Natural killer cell (primary cell): ENCODE results near the gene TSR2. TPM values are rescaled to one million over a fixed set of nuclear protein-coding genes. Genes with fewer than 3 reads are reported as not detected.
"Not testable (repeated sequence)": the region's sequence is repeated elsewhere in the genome, so short reads cannot be mapped to it uniquely, and the experiment has no call there.

Source experiments
- ATAC-seq, 3 donors: fragments of 150-1000 bp in 2 of 3; fragments of 200-7000 bp in 1 of 3; cut with Tn5 transposase; 1 replicate in 1 of 3; 2 replicates in 2 of 3; pipeline ENCODE4 v1.10.0; 2021; ENCODE audit warnings: mild to moderate bottlenecking in 2 of 3, moderate library complexity in 2 of 3
- DNase-seq, 2 donors: peaks; one replicate each; pipeline versions ENCODE4 v3.0.0 to v3.0.0-alpha.2; 2013 to 2021; ENCODE audit warnings: mixed read lengths in 1 of 2
- H3K27ac ChIP-seq: one replicate; pipeline ENCODE4 v1.5.1; 2013; ENCODE audit warnings: mild to moderate bottlenecking, low read length
- H3K27me3 ChIP-seq: one replicate; pipeline ENCODE4 v1.6.1; 2013; ENCODE audit warnings: low read length; ENCODE audit not compliant: control insufficient read depth, insufficient read depth
- H3K36me3 ChIP-seq: one replicate; pipeline ENCODE4 v1.6.1; 2013; ENCODE audit warnings: low read length; ENCODE audit not compliant: control insufficient read depth, insufficient read depth
- H3K4me1 ChIP-seq: one replicate; pipeline ENCODE4 v1.6.1; 2013; ENCODE audit warnings: low read length; ENCODE audit not compliant: control insufficient read depth, insufficient read depth
- H3K4me3 ChIP-seq: one replicate; pipeline ENCODE4 v1.5.1; 2013; ENCODE audit warnings: low read length
- H3K9me3 ChIP-seq: one replicate; pipeline ENCODE4 v1.6.1; 2013; ENCODE audit warnings: low read length; ENCODE audit not compliant: control insufficient read depth, insufficient read depth
- H3K27ac Mint-ChIP-seq, 2 donors: one replicate each; pipeline ENCODE4 v1.8.0; 2022; ENCODE audit warnings: mild to moderate bottlenecking in 2 of 2, mixed read lengths in 2 of 2, moderate library complexity in 1 of 2
- H3K27me3 Mint-ChIP-seq, 2 donors: one replicate each; pipeline ENCODE4 v1.8.0; 2022; ENCODE audit warnings: low read depth in 2 of 2, mixed read lengths in 2 of 2
- H3K36me3 Mint-ChIP-seq: one replicate; pipeline ENCODE4 v1.8.0; 2022; ENCODE audit warnings: mixed read lengths
- H3K4me1 Mint-ChIP-seq, 2 donors: one replicate each; pipeline ENCODE4 v1.8.0; 2022; ENCODE audit warnings: mixed read lengths in 2 of 2
- H3K4me3 Mint-ChIP-seq: one replicate; pipeline ENCODE4 v1.8.0; 2022; ENCODE audit warnings: mild to moderate bottlenecking, moderate library complexity, mixed read lengths
- H3K9me3 Mint-ChIP-seq, 2 donors: one replicate each; pipeline ENCODE4 v1.8.0; 2022; ENCODE audit warnings: mixed read lengths in 2 of 2
- WGBS: methylation state at CpG from one replicate; pipeline ENCODE4 v1.1.7; 2013; ENCODE audit warnings: missing lambda C conversion rate; ENCODE audit not compliant: insufficient coverage; 5-methylcytosine and 5-hydroxymethylcytosine counted together
- intact Hi-C: fragments of 100-400 bp; cut with micrococcal nuclease; formaldehyde crosslinking; loops from one replicate; pipeline ENCODE4 v1.14.2; 2022
- total RNA-seq, 4 donors: library from RNA; stranded (reverse); fragments of 120-200 nt in 1 of 4; gene quantifications; one replicate each; pipeline versions ENCODE4 v1.2.3 to v1.2.4, GENCODE V29; 2013 to 2022
- TF ChIP-seq, protein P1 (sequence below): fragments of 200-600 bp; IDR thresholded peaks from one replicate; pipeline ENCODE4 v1.8.0; 2022; ENCODE audit warnings: antibody characterized with exemption

TSR2 gene
- total RNA-seq, 3 donors from 2014 or later (not counting 1 experiment from before 2014, with no cell fraction given), result 39.0 to 40.4 (median 40.0) TPM

DNA sequence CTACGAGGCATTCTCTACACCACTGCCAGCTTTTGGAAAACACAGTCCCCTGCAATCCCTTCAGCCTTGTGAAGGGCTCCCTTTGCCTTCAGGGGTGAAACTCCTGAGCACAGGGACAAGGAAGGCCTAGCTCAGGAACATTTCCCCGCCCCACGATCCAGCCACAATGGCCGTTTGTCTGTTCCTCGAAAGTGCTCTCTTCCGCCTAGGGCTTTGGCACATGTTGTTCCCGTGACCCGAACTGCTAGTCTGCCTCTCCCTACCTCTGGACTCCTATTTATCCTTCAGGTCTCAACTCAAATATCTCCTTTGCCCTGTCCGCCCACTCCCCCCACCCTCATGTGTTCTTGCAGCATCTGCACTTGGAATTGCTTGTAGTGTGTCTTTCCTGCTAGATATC lies 43.7 kb downstream of the TSR2 start:
- Histone ChIP-seq H3K27me3 (no peaks in the 10 kb centered on the region), H3K4me3 (no peak overlapping the region), H3K9me3 (no peaks in the 10 kb centered on the region), H3K27ac (no peak overlapping the region), H3K4me1 (no peaks in the 10 kb centered on the region), H3K36me3 (no peaks in the 10 kb centered on the region)
- DNase-seq (no peak), ATAC-seq (no peak)
- H3K9me3 Mint-ChIP-seq, result no peaks in the 10 kb centered on the region
- H3K4me3 Mint-ChIP-seq, result no peak overlapping the region
- TF ChIP-seq, protein P1, sequence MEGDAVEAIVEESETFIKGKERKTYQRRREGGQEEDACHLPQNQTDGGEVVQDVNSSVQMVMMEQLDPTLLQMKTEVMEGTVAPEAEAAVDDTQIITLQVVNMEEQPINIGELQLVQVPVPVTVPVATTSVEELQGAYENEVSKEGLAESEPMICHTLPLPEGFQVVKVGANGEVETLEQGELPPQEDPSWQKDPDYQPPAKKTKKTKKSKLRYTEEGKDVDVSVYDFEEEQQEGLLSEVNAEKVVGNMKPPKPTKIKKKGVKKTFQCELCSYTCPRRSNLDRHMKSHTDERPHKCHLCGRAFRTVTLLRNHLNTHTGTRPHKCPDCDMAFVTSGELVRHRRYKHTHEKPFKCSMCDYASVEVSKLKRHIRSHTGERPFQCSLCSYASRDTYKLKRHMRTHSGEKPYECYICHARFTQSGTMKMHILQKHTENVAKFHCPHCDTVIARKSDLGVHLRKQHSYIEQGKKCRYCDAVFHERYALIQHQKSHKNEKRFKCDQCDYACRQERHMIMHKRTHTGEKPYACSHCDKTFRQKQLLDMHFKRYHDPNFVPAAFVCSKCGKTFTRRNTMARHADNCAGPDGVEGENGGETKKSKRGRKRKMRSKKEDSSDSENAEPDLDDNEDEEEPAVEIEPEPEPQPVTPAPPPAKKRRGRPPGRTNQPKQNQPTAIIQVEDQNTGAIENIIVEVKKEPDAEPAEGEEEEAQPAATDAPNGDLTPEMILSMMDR, result no peak
- no peaks in the 10 kb centered on the region for H3K36me3 Mint-ChIP-seq
- H3K27me3 Mint-ChIP-seq, result peaks cover 7 to 10% of the 10 kb centered on the region in 2 donors
- 96% methylated on average over 8 of the region's 9 CpGs for WGBS
- no peak overlapping the region for H3K27ac Mint-ChIP-seq
- intact Hi-C loops, result no loop called here
- H3K4me1 Mint-ChIP-seq, result no peaks in the 10 kb centered on the region

DNA sequence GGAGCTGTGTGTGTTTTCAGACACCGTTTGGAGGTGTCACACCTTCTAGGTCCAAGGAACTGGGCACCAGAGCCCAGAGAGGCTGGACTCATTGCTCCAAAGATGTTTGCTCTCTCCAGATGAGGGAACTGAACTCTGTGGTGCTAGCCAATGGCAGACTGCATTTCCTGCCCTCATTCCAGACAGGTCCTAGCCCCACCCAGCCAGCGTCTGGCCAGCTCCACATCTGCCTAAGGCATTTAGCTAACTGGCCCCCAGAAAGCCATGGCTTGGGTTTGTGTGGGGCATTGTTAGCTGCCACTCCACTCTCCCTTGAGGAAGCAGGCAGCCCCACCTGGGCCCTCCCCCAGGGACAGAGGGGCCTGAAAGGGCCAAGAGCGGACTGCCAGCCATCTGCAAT lies 44.5 kb downstream of the TSR2 start:
- H3K27me3 Mint-ChIP-seq, result peaks cover 7 to 10% of the 10 kb centered on the region in 2 donors
- H3K36me3 Mint-ChIP-seq, result no peaks in the 10 kb centered on the region
- TF ChIP-seq, protein P1, result no peak
- H3K27ac ChIP-seq, result no peak overlapping the region
- no peaks in the 10 kb centered on the region for H3K9me3 ChIP-seq
- H3K4me3 Mint-ChIP-seq, result no peak overlapping the region
- no peak overlapping the region for H3K27ac Mint-ChIP-seq
- H3K4me1 Mint-ChIP-seq, result no peaks in the 10 kb centered on the region
- H3K36me3 ChIP-seq, result no peaks in the 10 kb centered on the region
- H3K9me3 Mint-ChIP-seq, result no peaks in the 10 kb centered on the region
- no peak for ATAC-seq
- DNase-seq, result no peak
- H3K4me1 ChIP-seq, result no peaks in the 10 kb centered on the region
- H3K4me3 ChIP-seq, result no peak overlapping the region
- intact Hi-C loops, result no loop called here
- WGBS, result 64% methylated on average over 3 of the region's 3 CpGs
- no peaks in the 10 kb centered on the region for H3K27me3 ChIP-seq

DNA sequence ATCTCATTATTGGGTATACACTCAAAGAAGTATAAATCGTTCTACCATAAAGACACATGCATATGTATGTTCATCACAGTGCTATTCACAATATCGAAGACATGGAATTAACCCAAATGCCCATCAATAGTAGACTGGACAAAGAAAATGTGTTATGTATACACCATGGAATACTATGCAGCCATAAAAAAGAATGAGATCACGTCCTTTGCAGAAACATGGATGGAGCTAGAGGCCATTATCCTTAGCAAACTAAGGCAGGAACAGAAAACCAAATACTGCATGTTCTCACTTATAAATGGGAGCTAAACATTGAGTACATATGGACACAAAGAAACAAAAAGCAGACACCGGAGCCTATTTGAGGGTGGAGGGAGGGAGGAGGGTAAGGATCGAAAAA lies 49.6 kb downstream of the TSR2 start:
- H3K4me1 ChIP-seq, H3K27ac Mint-ChIP-seq, H3K4me3 Mint-ChIP-seq, ATAC-seq, H3K4me1 Mint-ChIP-seq, DNase-seq, H3K27ac ChIP-seq, H3K4me3 ChIP-seq, H3K9me3 Mint-ChIP-seq, H3K36me3 Mint-ChIP-seq, H3K9me3 ChIP-seq, H3K27me3 ChIP-seq, intact Hi-C loops, H3K36me3 ChIP-seq: not testable (repeated sequence)
- WGBS, result 100% methylated on average over 1 of the region's 5 CpGs
- H3K27me3 Mint-ChIP-seq, result peaks cover 16 to 18% of the 10 kb centered on the region in 2 donors

DNA sequence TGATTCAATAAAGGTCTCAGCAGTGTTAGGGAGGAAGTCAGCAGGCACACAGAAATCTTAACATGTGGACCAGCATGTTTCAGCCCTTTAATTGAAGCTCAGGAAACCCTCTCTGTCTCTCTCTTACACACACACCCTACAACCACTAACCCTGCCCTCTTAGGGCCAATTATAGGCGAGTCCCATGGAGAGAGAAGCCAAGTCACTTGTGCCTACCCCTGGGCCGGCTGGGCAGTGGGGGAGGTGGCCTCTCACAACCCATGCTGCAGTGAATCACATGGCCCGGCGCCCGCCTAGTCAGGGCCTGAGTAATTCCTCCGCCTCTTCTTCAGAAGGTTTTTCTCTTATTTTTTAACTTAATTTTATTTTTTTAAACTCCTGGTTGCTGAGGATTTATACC lies 52.1 kb downstream of the TSR2 start:
- Histone ChIP-seq H3K9me3 (no peaks in the 10 kb centered on the region), H3K4me1 (peaks cover 4% of the 10 kb centered on the region), H3K36me3 (no peaks in the 10 kb centered on the region), H3K4me3 (no peak overlapping the region), H3K27me3 (peaks cover 6% of the 10 kb centered on the region), H3K27ac (no peak overlapping the region)
- intact Hi-C loops, result no loop called here
- 62% methylated on average over 2 of the region's 6 CpGs for WGBS
- Mint-ChIP-seq H3K9me3 (no peaks in the 10 kb centered on the region), H3K36me3 (no peaks in the 10 kb centered on the region), H3K4me1 (peaks cover 6 to 10% of the 10 kb centered on the region in 2 donors), H3K27ac (no peak overlapping the region), H3K27me3 (peaks cover 29% of the 10 kb centered on the region in 2 donors), H3K4me3 (no peak overlapping the region)
- ATAC-seq, result no peak
- DNase-seq, result no peak
- TF ChIP-seq, protein P1, result no peak
